K562 (cell line): ENCODE results near the gene SIGLEC11. TPM values are rescaled to one million over a fixed set of nuclear protein-coding genes. Genes with fewer than 3 reads are reported as not detected.

Experiments used
- ATAC-seq: fragments of 200-7000 bp; cut with Tn5 transposase; 3 replicates; pipeline ENCODE4 v1.9.1; 2020; ENCODE audit warnings: moderate library complexity
- BruUV-seq: library from RNA; stranded (reverse); fragments of 400-500 nt; replicated peaks from 2 replicates; lab custom pipeline; 2021; lab: Mats Ljungman, UMichigan
- CTCF ChIA-PET: fragments of 300-600 bp; formaldehyde crosslinking; extraction: SDS; loops from one replicate; lab custom pipeline; 2021; ENCODE audit warnings: low intra/inter-chr PET ratio; lab: Yijun Ruan, JAX
- POLR2A ChIA-PET: fragments of 300-600, 350-650 bp; sonication (Branson Sonifier 250); formaldehyde crosslinking; extraction: SDS; loops from one replicate; lab custom pipeline; 2021; ENCODE audit warnings: antibody characterized with exemption, inconsistent platforms; lab: Yijun Ruan, JAX
- DNase-seq, 4 experiments: peaks; one replicate each; pipeline versions ENCODE4 v3.0.0 to v3.0.0-alpha.2; 2011 to 2018; ENCODE audit warnings: low spot score in 3 of 4, mixed read lengths in 3 of 4; ENCODE audit errors: extremely low read depth in 1 of 4
- FAIRE-seq: peaks from 2 replicates; lab custom pipeline; 2011; peaks lifted over from hg19 to GRCh38; lab: Jason Lieb, UNC
- H2AFZ ChIP-seq: 2 replicates; pipeline ENCODE4 v1.6.0; 2011; ENCODE audit warnings: low read depth, low read length, control low read depth, inconsistent platforms
- H3K27ac ChIP-seq: fragments of 200-600 bp; 3 replicates; pipeline ENCODE4 v1.8.0; 2011; ENCODE audit warnings: low read depth, mild to moderate bottlenecking, control low read depth, inconsistent platforms, low read length, moderate library complexity, mixed read lengths; ENCODE audit errors: extremely low read depth
- H3K27me3 ChIP-seq, 2 experiments: fragments of 300-600 bp in 1 of 2; 2 replicates in 1 of 2; 3 replicates in 1 of 2; pipeline versions ENCODE4 v1.6.0 to v1.8.0; 2011; ENCODE audit warnings: inconsistent platforms in 2 of 2, low read length in 2 of 2, mild to moderate bottlenecking in 1 of 2, mixed read lengths in 1 of 2, moderate library complexity in 1 of 2; ENCODE audit not compliant: control insufficient read depth in 2 of 2, insufficient read depth in 2 of 2
- H3K36me3 ChIP-seq: fragments of 300-600 bp; 3 replicates; pipeline ENCODE4 v1.8.0; 2011; ENCODE audit warnings: mild to moderate bottlenecking, low read length, inconsistent platforms; ENCODE audit not compliant: control insufficient read depth, insufficient read depth
- H3K4me1 ChIP-seq, 2 experiments: fragments of 200-600 bp in 1 of 2; replicated peaks in 1 of 2; 2 replicates in 1 of 2; 3 replicates in 1 of 2; pipeline versions ENCODE4 v1.5.1 to v1.8.0; 2011; ENCODE audit warnings: inconsistent platforms in 2 of 2, low read length in 2 of 2, mild to moderate bottlenecking in 1 of 2, mixed read lengths in 1 of 2, moderate library complexity in 1 of 2; ENCODE audit not compliant: control insufficient read depth in 2 of 2, insufficient read depth in 2 of 2
- H3K4me2 ChIP-seq: 2 replicates; pipeline ENCODE4 v1.6.1; 2011; ENCODE audit warnings: low read length, control low read depth, inconsistent platforms, mixed read lengths; ENCODE audit not compliant: insufficient read depth
- H3K4me3 ChIP-seq: fragments of 200-600 bp; sonication (generic), shearing (Covaris generic); 2 replicates; pipeline ENCODE4 v1.5.1; 2016; ENCODE audit warnings: control low read depth, inconsistent platforms
- H3K79me2 ChIP-seq: fragments of 200-600 bp; 3 replicates; pipeline ENCODE4 v1.8.0; 2011; ENCODE audit warnings: low read length, inconsistent platforms; ENCODE audit not compliant: control insufficient read depth, insufficient read depth
- H3K9ac ChIP-seq, 2 experiments: 2 replicates each; pipeline versions ENCODE4 v1.6.0 to v1.6.1; 2011; ENCODE audit warnings: low read depth in 2 of 2, low read length in 2 of 2, control low read depth in 1 of 2, inconsistent platforms in 1 of 2, mild to moderate bottlenecking in 1 of 2, mixed read lengths in 1 of 2; ENCODE audit not compliant: insufficient read depth in 1 of 2
- H3K9me1 ChIP-seq: one replicate; pipeline ENCODE4 v1.6.0; 2011; ENCODE audit warnings: inconsistent platforms, mild to moderate bottlenecking, low read length, moderate library complexity; ENCODE audit not compliant: control insufficient read depth, insufficient read depth
- H3K9me3 ChIP-seq: replicated peaks from 2 replicates; pipeline ENCODE4 v1.5.1; 2011; ENCODE audit warnings: low read depth, low read length, inconsistent platforms; ENCODE audit not compliant: control insufficient read depth, insufficient read depth
- H4K20me1 ChIP-seq: replicated peaks from 2 replicates; pipeline ENCODE4 v1.6.1; 2011; ENCODE audit warnings: low read length, inconsistent platforms, mixed read lengths; ENCODE audit not compliant: control insufficient read depth, insufficient read depth
- BCL6 ChIP-seq: fragments of 250-450 bp; sonication (Bioruptor Pico); IDR thresholded peaks from 2 replicates; pipeline ENCODE4 v1.4.0; 2020
- ELK1 ChIP-seq: sonication (generic); formaldehyde crosslinking; IDR thresholded peaks from 2 replicates; pipeline ENCODE4 v1.8.1; 2022; ENCODE audit warnings: missing genetic modification reagents
- FOXA3 ChIP-seq, 2 experiments: fragments of 450-650 bp in 1 of 2; sonication (generic) in 1 of 2; formaldehyde crosslinking; IDR thresholded peaks in 1 of 2; conservative IDR thresholded peaks in 1 of 2; 2 replicates each; pipeline versions ENCODE4 v1.4.0 to v1.8.0; 2020 to 2022; ENCODE audit warnings: mild to moderate bottlenecking in 2 of 2, missing genetic modification reagents in 1 of 2
- HNRNPH1 ChIP-seq: fragments of 200-400 bp; formaldehyde crosslinking; optimal IDR thresholded peaks from 2 replicates; pipeline ENCODE3; 2017; ENCODE audit warnings: low read depth, mild to moderate bottlenecking, low read length, moderate library complexity
- MEF2A ChIP-seq: IDR thresholded peaks from 2 replicates; pipeline ENCODE4 v1.6.1; 2011; ENCODE audit warnings: low read depth, mild to moderate bottlenecking, low read length, moderate library complexity; ENCODE audit not compliant: control insufficient read depth
- MIER1 ChIP-seq: fragments of 450-650 bp; IDR thresholded peaks from 2 replicates; pipeline ENCODE4 v1.6.1; 2016; ENCODE audit warnings: antibody characterized with exemption, mild to moderate bottlenecking, low read depth
- NFIC ChIP-seq: fragments of 450-650 bp; IDR thresholded peaks from 2 replicates; pipeline ENCODE4 v1.6.1; 2017; ENCODE audit warnings: mild to moderate bottlenecking, inconsistent platforms
- PTRF ChIP-seq: fragments of 450-650 bp; IDR thresholded peaks from 2 replicates; pipeline ENCODE4 v1.6.1; 2016; ENCODE audit warnings: mild to moderate bottlenecking, missing genetic modification characterization, missing compliant biosample characterization
- RCOR1 ChIP-seq, 2 experiments: IDR thresholded peaks; 2 replicates each; pipeline ENCODE4 v1.6.1; 2012; ENCODE audit warnings: low read depth in 2 of 2, low read length in 2 of 2, borderline replicate concordance in 1 of 2, improper control_type of control experiment in 1 of 2
- RFX1 ChIP-seq: fragments of 450-650 bp; IDR thresholded peaks from 2 replicates; pipeline ENCODE4 v1.6.1; 2016; ENCODE audit warnings: mild to moderate bottlenecking, moderate library complexity
- RFX5 ChIP-seq: IDR thresholded peaks from 2 replicates; pipeline ENCODE4 v1.6.1; 2011; ENCODE audit warnings: low read depth, mild to moderate bottlenecking, improper control_type of control experiment, low read length
- TAF9B ChIP-seq: fragments of 450-650 bp; IDR thresholded peaks from 2 replicates; pipeline ENCODE4 v1.6.1; 2018; ENCODE audit warnings: mild to moderate bottlenecking; ENCODE audit not compliant: partially characterized antibody
- TFE3 ChIP-seq: fragments of 450-650 bp; formaldehyde crosslinking; IDR thresholded peaks from 2 replicates; pipeline ENCODE4 v1.4.0; 2020; ENCODE audit warnings: mild to moderate bottlenecking, mixed read lengths
- TRIM25 ChIP-seq: fragments of 450-650 bp; IDR thresholded peaks from 2 replicates; pipeline ENCODE4 v1.7.0; 2016; ENCODE audit warnings: borderline replicate concordance
- ZNF133 ChIP-seq: fragments of 250-450 bp; sonication (Bioruptor Pico); IDR thresholded peaks from 2 replicates; pipeline ENCODE4 v1.4.0; 2020; ENCODE audit warnings: mild to moderate bottlenecking
- ZNF232 ChIP-seq: sonication (generic); formaldehyde crosslinking; IDR thresholded peaks from 2 replicates; pipeline ENCODE4 v1.8.0; 2022; ENCODE audit warnings: mild to moderate bottlenecking, missing genetic modification reagents
- ZNF24 ChIP-seq: fragments of 450-650 bp; IDR thresholded peaks from 2 replicates; pipeline ENCODE4 v1.6.1; 2016
- ZNF354B ChIP-seq: fragments of 250-450 bp; sonication (Bioruptor Pico); IDR thresholded peaks from 2 replicates; pipeline ENCODE4 v1.4.0; 2020
- ZNF75A ChIP-seq: fragments of 450-650 bp; formaldehyde crosslinking; IDR thresholded peaks from 2 replicates; pipeline ENCODE4 v1.4.0; 2020; ENCODE audit warnings: mild to moderate bottlenecking
- WGBS: fragments of 100-300 bp; shearing (Covaris generic); methylation state at CpG from one replicate; pipeline ENCODE4 v1.1.6; 2016; ENCODE audit warnings: low coverage, mixed read lengths; ENCODE audit not compliant: insufficient coverage; ENCODE audit errors: missing lambda C conversion rate; 5-methylcytosine and 5-hydroxymethylcytosine counted together
- in situ Hi-C: fragments of 300-500 bp; cut with MboI; formaldehyde crosslinking; loops from 4 replicates; pipeline ENCODE4 v1.15.0; 2018; ENCODE audit warnings: inconsistent platforms, mixed read lengths
- intact Hi-C: fragments of 100-400 bp; cut with micrococcal nuclease; formaldehyde crosslinking; loops from 2 replicates; pipeline ENCODE4 v1.14.2; 2022
- polyA plus RNA-seq, 8 experiments: library from polyadenylated mRNA; depleted of rRNA in 4 of 8; stranded (reverse) in 5 of 8; unstranded in 3 of 8; fragments of >200 nt; fragmentation: Nextera tagmentation in 2 of 8; fragmentation: Illumina TruSeq in 1 of 8; extraction: Ambion mirVana in 2 of 8; extraction: Trizol in 1 of 8; gene quantifications; 2 replicates each; pipeline versions ENCODE4 v1.2.1 to v1.2.3, GENCODE V29; 2011 to 2014; ENCODE audit warnings: inconsistent platforms in 1 of 8, missing spikeins in 1 of 8
- total RNA-seq, 7 experiments: library from RNA; depleted of rRNA in 6 of 7; stranded (reverse); fragments of >200 nt in 6 of 7; fragmentation: Illumina TruSeq in 2 of 7; extraction: Trizol in 2 of 7; gene quantifications; 2 replicates each; pipeline versions ENCODE4 v1.2.1 to v1.2.3, GENCODE V29; 2011 to 2021; ENCODE audit warnings: low replicate concordance in 1 of 7

Gene SIGLEC11
- total and polyA plus RNA-seq, 9 of the 15 experiments (the other 6 are each of a cell fraction or from before 2014, with no cell fraction given): not detected

- no peak for ATAC-seq
- WGBS: 9% methylated on average over 8 of the region's 11 CpGs
- CTCF ChIA-PET: no interaction called here
- H3K27me3 ChIP-seq: peaks cover 3 to 4% of the 10 kb centered on the region in 2 experiments; a peak in 3 of 5 replicates
- POLR2A ChIA-PET: no interaction called here
- no peak for FAIRE-seq
- peak overlapping the region in 1 of 2 experiments; percentile 4; a peak in 1 of 4 replicates for H3K9ac ChIP-seq
- no peaks in the 10 kb centered on the region for H3K79me2 ChIP-seq
- no peaks in the 10 kb centered on the region for H4K20me1 ChIP-seq
- H3K27ac ChIP-seq: no peak overlapping the region
- in situ Hi-C loops: no loop called here
- intact Hi-C loops: no loop called here
- no TSS peak for BruUV-seq
- no peaks in the 10 kb centered on the region for H3K9me1 ChIP-seq
- H3K4me2 ChIP-seq: no peak overlapping the region
- H3K36me3 ChIP-seq: no peaks in the 10 kb centered on the region
- H3K4me3 ChIP-seq: no peak overlapping the region
- peaks cover 12% of the 10 kb centered on the region in 2 experiments; a peak in 4 of 5 replicates for H3K4me1 ChIP-seq
- H2AFZ ChIP-seq: no peak overlapping the region
- peak in 1 of 4 experiments; percentile 16 for DNase-seq
- H3K9me3 ChIP-seq: no peaks in the 10 kb centered on the region
- TF ChIP-seq NFIC: no peak
- TF ChIP-seq ZNF232 (CRISPR knock-in tag): no peak
- no peak for TF ChIP-seq TRIM25
- no peak for TF ChIP-seq ZNF133 (CRISPR knock-in tag)
- peak; percentile 82 for TF ChIP-seq RFX1
- no peak for TF ChIP-seq RFX5
- no peak for TF ChIP-seq TFE3 (CRISPR knock-in tag)
- TF ChIP-seq PTRF (tag): no peak
- peak; percentile 85 for TF ChIP-seq ZNF24
- no peak for TF ChIP-seq FOXA3 (CRISPR knock-in tag; conservative IDR thresholded peaks at IDR 0.05 in 1 of 2, IDR thresholded peaks at IDR 0.05 in 1 of 2)
- TF ChIP-seq RCOR1 (IDR thresholded peaks at IDR 0.05; ENCODE audit: borderline replicate concordance in 1 of 2, low read depth in 2 of 2, low read length in 2 of 2): peak in 1 of 2 experiments; percentile 20; a peak in 1 of 4 replicates
- TF ChIP-seq MEF2A: no peak
- no peak for TF ChIP-seq BCL6 (CRISPR knock-in tag)
- no peak for TF ChIP-seq HNRNPH1
- no peak for TF ChIP-seq MIER1
- no peak for TF ChIP-seq TAF9B
- TF ChIP-seq ZNF354B (CRISPR knock-in tag): no peak
- no peak for TF ChIP-seq ELK1 (CRISPR knock-in tag)
- TF ChIP-seq ZNF75A: no peak
Observed at GRCh38 chr19:49949742-49950589, 11.0 kb downstream of the SIGLEC11 start.
